HG03039 (cell line): ENCODE data around the gene ARF1.

Source experiments
- ATAC-seq: cut with Tn5 transposase; IDR thresholded peaks from one replicate; pipeline ENCODE4 v1.9.1; 2021; ENCODE audit warnings: mild to moderate bottlenecking, moderate library complexity; ENCODE audit not compliant: unreplicated experiment

The ARF1 gene

GRCh38 chr1:228068359-228068758, 14.1 kb upstream of the ARF1 start:
- no peak for ATAC-seq

GRCh38 chr1:228070173-228070572, 12.3 kb upstream of the ARF1 start:
- ATAC-seq, result no peak

GRCh38 chr1:228070851-228071250, 11.7 kb upstream of the ARF1 start:
- no peak for ATAC-seq

GRCh38 chr1:228071839-228072657, 10.5 kb upstream of the ARF1 start:
- ATAC-seq, result no peak

- no peak for ATAC-seq
Observed at GRCh38 chr1:228072658-228073043, 9.9 kb upstream of the ARF1 start.

- ATAC-seq, result no peak
Observed at GRCh38 chr1:228073061-228073856, 9.2 kb upstream of the ARF1 start.

- ATAC-seq, result no peak
Observed at GRCh38 chr1:228073857-228074545, 8.5 kb upstream of the ARF1 start.

GRCh38 chr1:228074954-228075730, 7.4 kb upstream of the ARF1 start:
- ATAC-seq, result no peak

GRCh38 chr1:228075801-228076271, 6.7 kb upstream of the ARF1 start:
- no peak for ATAC-seq

- ATAC-seq, result no peak
Observed at GRCh38 chr1:228076796-228077430, 5.6 kb upstream of the ARF1 start.

- ATAC-seq, result no peak
Observed at GRCh38 chr1:228077565-228078330, 4.8 kb upstream of the ARF1 start.

- ATAC-seq, result no peak
Observed at GRCh38 chr1:228079013-228079412, 3.5 kb upstream of the ARF1 start.

GRCh38 chr1:228079601-228080263, 2.8 kb upstream of the ARF1 start:
- no peak for ATAC-seq

GRCh38 chr1:228081144-228081543, 1.4 kb upstream of the ARF1 start:
- no peak for ATAC-seq

- peak; percentile 11 for ATAC-seq
Observed at GRCh38 chr1:228081578-228082213, 812 bp upstream of the ARF1 start.

- peak; percentile 17 for ATAC-seq
Observed at GRCh38 chr1:228082918-228083870, 686 bp downstream of the ARF1 start.

GRCh38 chr1:228083871-228084278, 1.4 kb downstream of the ARF1 start:
- ATAC-seq, result no peak
